Ishikawa (cell line): ENCODE data around the gene YWHAQ.

Experiments used
- CEBPB ChIP-seq: IDR thresholded peaks from 2 replicates; pipeline ENCODE4 v1.6.1; 2012
- CREB1 ChIP-seq: IDR thresholded peaks from 2 replicates; pipeline ENCODE4 v1.6.1; 2012; ENCODE audit warnings: low read depth
- EGR1 ChIP-seq: IDR thresholded peaks from 2 replicates; pipeline ENCODE4 v1.6.1; 2012
- EP300 ChIP-seq: IDR thresholded peaks from 2 replicates; pipeline ENCODE4 v1.6.1; 2012; ENCODE audit warnings: borderline replicate concordance
- FOXM1 ChIP-seq: IDR thresholded peaks from 2 replicates; pipeline ENCODE4 v1.6.1; 2012; ENCODE audit warnings: low read depth, borderline replicate concordance
- NFIC ChIP-seq: IDR thresholded peaks from 2 replicates; pipeline ENCODE4 v1.6.1; 2012
- RAD21 ChIP-seq: IDR thresholded peaks from 2 replicates; pipeline ENCODE4 v1.6.1; 2012; ENCODE audit warnings: low read depth
- TAF1 ChIP-seq: IDR thresholded peaks from 2 replicates; pipeline ENCODE4 v1.6.1; 2012; ENCODE audit warnings: low read depth, mild to moderate bottlenecking
- TCF12 ChIP-seq: IDR thresholded peaks from 2 replicates; pipeline ENCODE4 v1.6.1; 2012; ENCODE audit warnings: low read depth
- TEAD4 ChIP-seq: IDR thresholded peaks from 2 replicates; pipeline ENCODE4 v1.6.1; 2012
- YY1 ChIP-seq: IDR thresholded peaks from 2 replicates; pipeline ENCODE4 v1.6.1; 2012; ENCODE audit warnings: low read depth
- ZBTB7A ChIP-seq: IDR thresholded peaks from 2 replicates; pipeline ENCODE4 v1.6.1; 2012; ENCODE audit warnings: low read depth
- TF ChIP-seq, protein P1 (sequence below): IDR thresholded peaks from 2 replicates; pipeline ENCODE4 v1.6.1; 2012; ENCODE audit warnings: low read depth, mild to moderate bottlenecking
- TF ChIP-seq, protein P2 (sequence below): IDR thresholded peaks from 2 replicates; pipeline ENCODE4 v1.6.1; 2012

DNA sequence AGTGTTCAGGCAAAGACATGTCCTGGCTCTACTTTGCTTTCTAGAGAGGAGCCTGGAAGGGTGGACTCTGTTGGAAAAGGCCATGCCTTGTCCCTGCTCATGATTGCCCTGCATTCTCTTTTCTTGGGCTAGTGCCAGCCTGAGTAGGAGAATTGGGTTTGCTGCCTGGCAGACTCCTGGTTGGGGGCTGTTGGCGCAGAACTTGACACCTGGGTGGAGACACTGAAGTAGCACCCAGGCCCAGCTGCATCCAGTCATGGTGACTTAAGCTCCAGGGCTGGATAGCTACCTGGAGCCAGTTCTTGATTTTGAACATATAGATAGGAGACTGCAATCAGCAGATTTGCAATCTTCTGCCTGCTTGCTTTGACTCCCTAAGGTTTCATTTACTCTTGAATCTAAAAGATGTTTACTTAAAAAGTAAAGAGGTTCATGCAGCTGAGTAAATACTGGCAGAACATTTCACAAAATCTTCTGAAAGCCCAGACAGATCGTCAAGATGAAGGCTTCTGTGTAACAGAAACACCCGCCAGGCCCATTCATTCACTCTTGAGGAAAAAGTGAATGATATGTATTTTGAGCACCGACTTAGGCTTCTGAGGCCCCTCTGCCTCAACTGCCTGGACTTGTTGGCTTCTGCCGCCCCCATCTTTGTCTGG is 38.0 kb upstream of the YWHAQ start:
- TF ChIP-seq, protein P1, sequence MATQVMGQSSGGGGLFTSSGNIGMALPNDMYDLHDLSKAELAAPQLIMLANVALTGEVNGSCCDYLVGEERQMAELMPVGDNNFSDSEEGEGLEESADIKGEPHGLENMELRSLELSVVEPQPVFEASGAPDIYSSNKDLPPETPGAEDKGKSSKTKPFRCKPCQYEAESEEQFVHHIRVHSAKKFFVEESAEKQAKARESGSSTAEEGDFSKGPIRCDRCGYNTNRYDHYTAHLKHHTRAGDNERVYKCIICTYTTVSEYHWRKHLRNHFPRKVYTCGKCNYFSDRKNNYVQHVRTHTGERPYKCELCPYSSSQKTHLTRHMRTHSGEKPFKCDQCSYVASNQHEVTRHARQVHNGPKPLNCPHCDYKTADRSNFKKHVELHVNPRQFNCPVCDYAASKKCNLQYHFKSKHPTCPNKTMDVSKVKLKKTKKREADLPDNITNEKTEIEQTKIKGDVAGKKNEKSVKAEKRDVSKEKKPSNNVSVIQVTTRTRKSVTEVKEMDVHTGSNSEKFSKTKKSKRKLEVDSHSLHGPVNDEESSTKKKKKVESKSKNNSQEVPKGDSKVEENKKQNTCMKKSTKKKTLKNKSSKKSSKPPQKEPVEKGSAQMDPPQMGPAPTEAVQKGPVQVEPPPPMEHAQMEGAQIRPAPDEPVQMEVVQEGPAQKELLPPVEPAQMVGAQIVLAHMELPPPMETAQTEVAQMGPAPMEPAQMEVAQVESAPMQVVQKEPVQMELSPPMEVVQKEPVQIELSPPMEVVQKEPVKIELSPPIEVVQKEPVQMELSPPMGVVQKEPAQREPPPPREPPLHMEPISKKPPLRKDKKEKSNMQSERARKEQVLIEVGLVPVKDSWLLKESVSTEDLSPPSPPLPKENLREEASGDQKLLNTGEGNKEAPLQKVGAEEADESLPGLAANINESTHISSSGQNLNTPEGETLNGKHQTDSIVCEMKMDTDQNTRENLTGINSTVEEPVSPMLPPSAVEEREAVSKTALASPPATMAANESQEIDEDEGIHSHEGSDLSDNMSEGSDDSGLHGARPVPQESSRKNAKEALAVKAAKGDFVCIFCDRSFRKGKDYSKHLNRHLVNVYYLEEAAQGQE = peak; percentile 24; the same call in 1 of the 2 replicates
- no peak for TF ChIP-seq TCF12
- no peak for TF ChIP-seq EP300
- no peak for TF ChIP-seq CEBPB
- TF ChIP-seq, protein P2, sequence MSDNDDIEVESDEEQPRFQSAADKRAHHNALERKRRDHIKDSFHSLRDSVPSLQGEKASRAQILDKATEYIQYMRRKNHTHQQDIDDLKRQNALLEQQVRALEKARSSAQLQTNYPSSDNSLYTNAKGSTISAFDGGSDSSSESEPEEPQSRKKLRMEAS = no peak
- no peak for TF ChIP-seq TAF1
- TF ChIP-seq RAD21 = no peak
- peak; percentile 59 for TF ChIP-seq NFIC
- no peak for TF ChIP-seq YY1
- no peak for TF ChIP-seq CREB1
- no peak for TF ChIP-seq TEAD4
- no peak for TF ChIP-seq FOXM1
- TF ChIP-seq EGR1 = no peak
- no peak for TF ChIP-seq ZBTB7A
